ENCODE results near the gene PPT2.

Gene PPT2

GRCh38 chr6:32108094-32108627 is 45.8 kb upstream of the PPT2 start:
- H3K9me3 ChIP-seq (ENCODE audit: control insufficient read depth, low read length) = no peaks in the 10 kb centered on the region
- 2% methylated on average over 13 of the region's 15 CpGs for WGBS
- H4K91ac ChIP-seq (ENCODE audit: low read length) = no peak overlapping the region
- H3K36me3 ChIP-seq (ENCODE audit: control insufficient read depth in 1 of 2, insufficient read depth in 2 of 2, low read depth in 1 of 2, low read length in 2 of 2) = peaks cover 7 to 26% of the 10 kb centered on the region in 2 experiments
- peaks cover 9% of the 10 kb centered on the region for H3K4me1 ChIP-seq (ENCODE audit: control insufficient read depth, insufficient read depth, low read depth, low read length)
- H2BK15ac ChIP-seq (ENCODE audit: low read depth, poor library complexity, severe bottlenecking) = no peak overlapping the region
- H2BK5ac ChIP-seq (ENCODE audit: low read depth, low read length, poor library complexity, severe bottlenecking) = no peak overlapping the region
- no peak overlapping the region for H2AK5ac ChIP-seq (ENCODE audit: low read length, severe bottlenecking)
- peak overlapping the region; percentile 80 to 90 for H2BK12ac ChIP-seq (ENCODE audit: low read length in 2 of 2)
- peaks cover 0 to 66% of the 10 kb centered on the region in 2 experiments for H3K27me3 ChIP-seq (ENCODE audit: control insufficient read depth in 1 of 2, insufficient read depth in 1 of 2, low read length in 2 of 2)
- H3K14ac ChIP-seq (ENCODE audit: low read length in 2 of 2) = peak overlapping the region in 1 of 2 experiments; percentile 57
- peak overlapping the region in 1 of 2 experiments; percentile 54 for H3K4ac ChIP-seq (ENCODE audit: low read depth in 1 of 2, low read length in 2 of 2)
- no peak overlapping the region for H2BK120ac ChIP-seq (ENCODE audit: low read depth, low read length)
- H4K8ac ChIP-seq (ENCODE audit: low read length) = no peak overlapping the region
- DNase-seq = peak; percentile 66
- peak overlapping the region; percentile 56 to 76 for H3K18ac ChIP-seq (ENCODE audit: low read depth in 1 of 2, low read length in 2 of 2)
- H3K4me2 ChIP-seq (ENCODE audit: low read length, poor library complexity, severe bottlenecking) = no peak overlapping the region
- H3K79me1 ChIP-seq (replicated peaks; ENCODE audit: low read length, poor library complexity, severe bottlenecking) = no peaks in the 10 kb centered on the region
- no peak overlapping the region for H3K23ac ChIP-seq (ENCODE audit: low read length in 2 of 2)
- H3K27ac ChIP-seq (ENCODE audit: low read length, poor library complexity, severe bottlenecking) = no peak overlapping the region
- H2AFZ ChIP-seq (ENCODE audit: low read depth, low read length) = no peak overlapping the region
- peak overlapping the region; percentile 97 for H3K9ac ChIP-seq (ENCODE audit: low read length)
- H3K4me3 ChIP-seq (ENCODE audit: insufficient read depth in 1 of 2, low read depth in 1 of 2, low read length in 2 of 2) = peak overlapping the region in 1 of 2 experiments; percentile 98

GRCh38 chr6:32108727-32109113 is 45.2 kb upstream of the PPT2 start:
- peaks cover 9% of the 10 kb centered on the region for H3K4me1 ChIP-seq (ENCODE audit: control insufficient read depth, insufficient read depth, low read depth, low read length)
- H2BK5ac ChIP-seq (ENCODE audit: low read depth, low read length, poor library complexity, severe bottlenecking) = no peak overlapping the region
- no peaks in the 10 kb centered on the region for H3K79me1 ChIP-seq (replicated peaks; ENCODE audit: low read length, poor library complexity, severe bottlenecking)
- 64% methylated on average over 6 of the region's 6 CpGs for WGBS
- peak overlapping the region; percentile 42 to 75 for H3K4ac ChIP-seq (ENCODE audit: low read depth in 1 of 2, low read length in 2 of 2)
- no peak overlapping the region for H3K4me2 ChIP-seq (ENCODE audit: low read length, poor library complexity, severe bottlenecking)
- no peak overlapping the region for H2BK120ac ChIP-seq (ENCODE audit: low read depth, low read length)
- H4K91ac ChIP-seq (ENCODE audit: low read length) = peak overlapping the region; percentile 66
- peaks cover 11 to 26% of the 10 kb centered on the region in 2 experiments for H3K36me3 ChIP-seq (ENCODE audit: control insufficient read depth in 1 of 2, insufficient read depth in 2 of 2, low read depth in 1 of 2, low read length in 2 of 2)
- H2BK12ac ChIP-seq (ENCODE audit: low read length in 2 of 2) = peak overlapping the region; percentile 56 to 90
- peaks cover 0 to 66% of the 10 kb centered on the region in 2 experiments for H3K27me3 ChIP-seq (ENCODE audit: control insufficient read depth in 1 of 2, insufficient read depth in 1 of 2, low read length in 2 of 2)
- H3K14ac ChIP-seq (ENCODE audit: low read length in 2 of 2) = no peak overlapping the region
- peak overlapping the region; percentile 54 for H4K8ac ChIP-seq (ENCODE audit: low read length)
- peak overlapping the region; percentile 37 to 56 for H3K18ac ChIP-seq (ENCODE audit: low read depth in 1 of 2, low read length in 2 of 2)
- no peak for DNase-seq
- H3K9ac ChIP-seq (ENCODE audit: low read length) = peak overlapping the region; percentile 97
- H2AFZ ChIP-seq (ENCODE audit: low read depth, low read length) = no peak overlapping the region
- H2BK15ac ChIP-seq (ENCODE audit: low read depth, poor library complexity, severe bottlenecking) = peak overlapping the region; percentile 33
- peak overlapping the region in 1 of 2 experiments; percentile 98 for H3K4me3 ChIP-seq (ENCODE audit: insufficient read depth in 1 of 2, low read depth in 1 of 2, low read length in 2 of 2)
- H3K27ac ChIP-seq (ENCODE audit: low read length, poor library complexity, severe bottlenecking) = no peak overlapping the region
- no peak overlapping the region for H3K23ac ChIP-seq (ENCODE audit: low read length in 2 of 2)
- H3K9me3 ChIP-seq (ENCODE audit: control insufficient read depth, low read length) = no peaks in the 10 kb centered on the region
- no peak overlapping the region for H2AK5ac ChIP-seq (ENCODE audit: low read length, severe bottlenecking)

GRCh38 chr6:32109114-32109764 is 44.7 kb upstream of the PPT2 start, which contains the start of gene TNXB:
TSS of gene TNXB (minus strand) at chr6:32109338. CDS start at chr6:32098198, 11,140 bp downstream.
- H2BK12ac ChIP-seq (ENCODE audit: low read length in 2 of 2) = peak within 1 kb of the TSS; percentile 56 to 90
- H3K79me1 ChIP-seq (replicated peaks; ENCODE audit: low read length, poor library complexity, severe bottlenecking) = no peaks in the 10 kb centered on the region
- H3K27me3 ChIP-seq (ENCODE audit: control insufficient read depth in 1 of 2, insufficient read depth in 1 of 2, low read length in 2 of 2) = peaks cover 0 to 62% of the 10 kb centered on the region in 2 experiments
- no peaks in the 10 kb centered on the region for H3K9me3 ChIP-seq (ENCODE audit: control insufficient read depth, low read length)
- peak within 1 kb of the TSS; percentile 33 for H2BK15ac ChIP-seq (ENCODE audit: low read depth, poor library complexity, severe bottlenecking)
- H3K9ac ChIP-seq (ENCODE audit: low read length) = peak within 1 kb of the TSS; percentile 97
- peak within 1 kb of the TSS; percentile 66 for H4K91ac ChIP-seq (ENCODE audit: low read length)
- no peak within 1 kb of the TSS for H3K23ac ChIP-seq (ENCODE audit: low read length in 2 of 2)
- no peak for DNase-seq
- no peak within 1 kb of the TSS for H3K4me2 ChIP-seq (ENCODE audit: low read length, poor library complexity, severe bottlenecking)
- H2BK5ac ChIP-seq (ENCODE audit: low read depth, low read length, poor library complexity, severe bottlenecking) = no peak within 1 kb of the TSS
- WGBS = 30% methylated on average over 7 of the region's 12 CpGs
- no peak within 1 kb of the TSS for H2AFZ ChIP-seq (ENCODE audit: low read depth, low read length)
- H3K18ac ChIP-seq (ENCODE audit: low read depth in 1 of 2, low read length in 2 of 2) = peak within 1 kb of the TSS; percentile 56 to 76
- H3K4me3 ChIP-seq (ENCODE audit: insufficient read depth in 1 of 2, low read depth in 1 of 2, low read length in 2 of 2) = peak within 1 kb of the TSS in 1 of 2 experiments; percentile 98
- H3K14ac ChIP-seq (ENCODE audit: low read length in 2 of 2) = no peak within 1 kb of the TSS
- H2BK120ac ChIP-seq (ENCODE audit: low read depth, low read length) = no peak within 1 kb of the TSS
- H2AK5ac ChIP-seq (ENCODE audit: low read length, severe bottlenecking) = no peak within 1 kb of the TSS
- H3K27ac ChIP-seq (ENCODE audit: low read length, poor library complexity, severe bottlenecking) = no peak within 1 kb of the TSS
- peaks cover 14 to 22% of the 10 kb centered on the region in 2 experiments for H3K36me3 ChIP-seq (ENCODE audit: control insufficient read depth in 1 of 2, insufficient read depth in 2 of 2, low read depth in 1 of 2, low read length in 2 of 2)
- H4K8ac ChIP-seq (ENCODE audit: low read length) = peak within 1 kb of the TSS; percentile 54
- H3K4ac ChIP-seq (ENCODE audit: low read depth in 1 of 2, low read length in 2 of 2) = peak within 1 kb of the TSS; percentile 42 to 75
- H3K4me1 ChIP-seq (ENCODE audit: control insufficient read depth, insufficient read depth, low read depth, low read length) = peaks cover 11% of the 10 kb centered on the region

- Histone ChIP-seq H3K27ac (ENCODE audit: low read length, poor library complexity, severe bottlenecking) (no peak overlapping the region), H4K8ac (ENCODE audit: low read length) (no peak overlapping the region), H3K23ac (ENCODE audit: low read length in 2 of 2) (no peak overlapping the region), H3K4ac (ENCODE audit: low read depth in 1 of 2, low read length in 2 of 2) (no peak overlapping the region), H3K36me3 (ENCODE audit: control insufficient read depth in 1 of 2, insufficient read depth in 2 of 2, low read depth in 1 of 2, low read length in 2 of 2) (peaks cover 16 to 18% of the 10 kb centered on the region in 2 experiments), H2AK5ac (ENCODE audit: low read length, severe bottlenecking) (no peak overlapping the region), H3K9me3 (ENCODE audit: control insufficient read depth, low read length) (no peaks in the 10 kb centered on the region), H2BK15ac (ENCODE audit: low read depth, poor library complexity, severe bottlenecking) (no peak overlapping the region), H3K4me1 (ENCODE audit: control insufficient read depth, insufficient read depth, low read depth, low read length) (peaks cover 12% of the 10 kb centered on the region), H3K79me1 (replicated peaks; ENCODE audit: low read length, poor library complexity, severe bottlenecking) (no peaks in the 10 kb centered on the region), H4K91ac (ENCODE audit: low read length) (no peak overlapping the region), H3K14ac (ENCODE audit: low read length in 2 of 2) (no peak overlapping the region), H3K4me3 (ENCODE audit: insufficient read depth in 1 of 2, low read depth in 1 of 2, low read length in 2 of 2) (peak overlapping the region in 1 of 2 experiments; percentile 98), H2BK120ac (ENCODE audit: low read depth, low read length) (no peak overlapping the region), H3K9ac (ENCODE audit: low read length) (peak overlapping the region; percentile 87), H2BK5ac (ENCODE audit: low read depth, low read length, poor library complexity, severe bottlenecking) (no peak overlapping the region), H2BK12ac (ENCODE audit: low read length in 2 of 2) (no peak overlapping the region), H2AFZ (ENCODE audit: low read depth, low read length) (no peak overlapping the region), H3K4me2 (ENCODE audit: low read length, poor library complexity, severe bottlenecking) (no peak overlapping the region), H3K27me3 (ENCODE audit: control insufficient read depth in 1 of 2, insufficient read depth in 1 of 2, low read length in 2 of 2) (peaks cover 0 to 56% of the 10 kb centered on the region in 2 experiments), H3K18ac (ENCODE audit: low read depth in 1 of 2, low read length in 2 of 2) (peak overlapping the region in 1 of 2 experiments; percentile 28)
- 74% methylated on average over 6 of the region's 6 CpGs for WGBS
- no peak for DNase-seq
Observed at GRCh38 chr6:32109765-32110160, 44.2 kb upstream of the PPT2 start.
